Vagina (tissue), 2 donors: Measurements from ENCODE around the gene FIBCD1. TPM values are rescaled to one million over a fixed set of nuclear protein-coding genes. Genes with fewer than 3 reads are reported as not detected.

Experiments used
- DNase-seq, 2 donors: peaks; one replicate each; pipeline ENCODE4 v3.0.0-alpha.2; 2017; ENCODE audit errors: extremely low spot score in 2 of 2
- H3K27ac ChIP-seq: fragments of 200-600 bp; sonication (generic); one replicate; pipeline ENCODE4 v1.5.1; 2019
- H3K27me3 ChIP-seq: fragments of 200-600 bp; sonication (generic); one replicate; pipeline ENCODE4 v1.5.1; 2019
- H3K36me3 ChIP-seq, 2 donors: fragments of 200-600 bp; sonication (generic); one replicate each; pipeline ENCODE4 v1.5.1; 2017 to 2019
- H3K4me1 ChIP-seq: fragments of 200-600 bp; sonication (generic); one replicate; pipeline ENCODE4 v1.5.1; 2019
- H3K4me3 ChIP-seq, 2 donors: fragments of 200-600 bp; sonication (generic); 1 replicate in 1 of 2; 2 replicates in 1 of 2; pipeline ENCODE4 v1.5.1; 2016 to 2019
- H3K9me3 ChIP-seq: fragments of 200-600 bp; sonication (generic); one replicate; pipeline ENCODE4 v1.5.1; 2019
- CTCF ChIP-seq, 3 experiments: fragments of 450-650 bp in 2 of 3; fragments of 200-600 bp in 1 of 3; sonication (generic) in 1 of 3; IDR thresholded peaks; one replicate each; pipeline ENCODE4 v1.5.1; 2017 to 2019; ENCODE audit warnings: antibody characterized with exemption in 3 of 3, mild to moderate bottlenecking in 2 of 3, moderate library complexity in 2 of 3
- POLR2A ChIP-seq, 2 donors: fragments of 450-650 bp; IDR thresholded peaks; one replicate each; pipeline ENCODE4 v1.6.1; 2017; ENCODE audit warnings: antibody characterized with exemption in 2 of 2, mild to moderate bottlenecking in 2 of 2, moderate library complexity in 2 of 2
- POLR2AphosphoS5 ChIP-seq, 2 donors: sonication (generic); formaldehyde crosslinking; IDR thresholded peaks; one replicate each; pipeline ENCODE4 v1.9.0; 2017; ENCODE audit warnings: antibody characterized with exemption in 2 of 2, mild to moderate bottlenecking in 2 of 2, low read depth in 1 of 2; ENCODE audit not compliant: insufficient read depth in 1 of 2
- intact Hi-C: fragments of 100-400 bp; cut with DNase I; formaldehyde crosslinking; loops from one replicate; pipeline ENCODE4 v1.15.1; 2023
- total RNA-seq: library from RNA; depleted of rRNA; stranded (reverse); fragments of >200 nt; gene quantifications from one replicate; pipeline ENCODE4 v1.2.3, GENCODE V29; 2016

FIBCD1 gene
- total RNA-seq, 1 donor from 2014 or later, result not detected

DNA sequence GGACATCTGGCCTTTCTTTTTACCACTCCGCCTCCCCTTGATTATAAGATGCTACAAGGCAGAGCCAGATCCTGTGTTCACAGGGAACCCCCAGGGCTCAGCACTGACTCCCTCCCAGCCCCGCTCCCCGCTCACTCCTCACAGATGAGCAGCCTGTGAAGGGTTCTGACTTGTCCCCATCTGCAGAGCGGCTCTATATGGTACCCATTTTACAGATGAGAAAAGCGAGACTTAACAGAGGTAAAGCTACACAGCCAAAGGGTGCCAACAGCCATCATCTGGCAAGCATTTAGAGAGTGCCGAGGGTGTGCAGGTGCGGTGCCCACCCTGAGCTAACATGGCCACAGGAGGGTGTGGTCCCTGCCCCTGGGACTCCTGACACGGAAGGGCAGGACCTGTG is 18.8 kb downstream of the FIBCD1 start:
- no peaks in the 10 kb centered on the region for H3K9me3 ChIP-seq
- no peak for DNase-seq
- H3K4me3 ChIP-seq, result no peak overlapping the region
- H3K36me3 ChIP-seq, result no peaks in the 10 kb centered on the region
- no peaks in the 10 kb centered on the region for H3K4me1 ChIP-seq
- TF ChIP-seq CTCF (IDR thresholded peaks at IDR 0.05) (no peak), POLR2A (IDR thresholded peaks at IDR 0.05) (no peak), POLR2AphosphoS5 (IDR thresholded peaks at IDR 0.05; ENCODE audit: insufficient read depth in 1 of 2, low read depth in 1 of 2) (no peak)
- no peak overlapping the region for H3K27ac ChIP-seq
- no peaks in the 10 kb centered on the region for H3K27me3 ChIP-seq
- intact Hi-C loops, result no loop called here

DNA sequence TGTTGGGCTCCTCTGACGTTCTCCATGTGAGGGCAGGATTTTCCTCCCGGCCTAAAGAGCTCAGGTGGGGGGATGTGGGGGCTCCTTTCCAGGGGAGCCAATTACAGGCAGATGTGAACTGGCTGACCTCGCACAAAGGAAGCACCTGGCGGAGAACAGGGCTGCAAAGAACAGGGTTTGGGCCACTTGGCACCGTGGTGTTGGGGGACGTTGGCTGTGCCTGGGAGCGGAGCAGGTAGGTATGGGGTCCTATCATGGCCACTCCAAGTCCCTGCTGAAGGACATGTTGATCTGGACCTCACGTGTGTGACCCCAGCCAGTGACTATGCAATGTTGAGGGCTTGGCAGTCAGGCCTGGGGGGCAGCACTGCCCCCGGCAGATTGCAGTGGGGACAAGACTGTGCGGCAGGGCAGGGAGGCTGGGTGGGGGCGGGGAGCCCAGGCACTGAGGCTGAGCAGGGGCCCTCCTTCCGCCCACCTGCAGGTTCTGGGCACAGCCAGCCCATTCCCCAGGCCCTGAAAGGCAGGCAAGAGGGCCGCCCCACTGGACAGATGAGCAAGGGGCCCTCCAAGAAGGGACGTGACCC is 19.4 kb downstream of the FIBCD1 start:
- TF ChIP-seq CTCF (IDR thresholded peaks at IDR 0.05), result no peak
- TF ChIP-seq POLR2AphosphoS5 (IDR thresholded peaks at IDR 0.05; ENCODE audit: insufficient read depth in 1 of 2, low read depth in 1 of 2), result no peak
- no peak for TF ChIP-seq POLR2A (IDR thresholded peaks at IDR 0.05)
- H3K9me3 ChIP-seq, result no peaks in the 10 kb centered on the region

GRCh38 chr9:130918826-130919558 is 20.1 kb downstream of the FIBCD1 start:
- DNase-seq, result no peak
- no peak for TF ChIP-seq POLR2AphosphoS5 (IDR thresholded peaks at IDR 0.05; ENCODE audit: insufficient read depth in 1 of 2, low read depth in 1 of 2)
- TF ChIP-seq POLR2A (IDR thresholded peaks at IDR 0.05), result no peak
- TF ChIP-seq CTCF (IDR thresholded peaks at IDR 0.05), result no peak
- Histone ChIP-seq H3K9me3 (no peaks in the 10 kb centered on the region), H3K27ac (no peak overlapping the region), H3K4me1 (no peaks in the 10 kb centered on the region), H3K4me3 (no peak overlapping the region), H3K27me3 (no peaks in the 10 kb centered on the region), H3K36me3 (no peaks in the 10 kb centered on the region)
- intact Hi-C loops, result no loop called here

More for the DNA sequence above, 19.4 kb downstream of the FIBCD1 start:
- H3K27ac ChIP-seq, result no peak overlapping the region
- H3K36me3 ChIP-seq, result no peaks in the 10 kb centered on the region
- no peak for DNase-seq
- no peak overlapping the region for H3K4me3 ChIP-seq
- no peaks in the 10 kb centered on the region for H3K27me3 ChIP-seq
- intact Hi-C loops, result no loop called here
- H3K4me1 ChIP-seq, result no peaks in the 10 kb centered on the region

- Histone ChIP-seq H3K4me1 (no peaks in the 10 kb centered on the region), H3K4me3 (no peak overlapping the region), H3K27ac (no peak overlapping the region), H3K36me3 (no peaks in the 10 kb centered on the region), H3K9me3 (no peaks in the 10 kb centered on the region), H3K27me3 (no peaks in the 10 kb centered on the region)
- intact Hi-C loops, result no loop called here
- DNase-seq, result no peak
- TF ChIP-seq POLR2A (IDR thresholded peaks at IDR 0.05) (no peak), POLR2AphosphoS5 (IDR thresholded peaks at IDR 0.05; ENCODE audit: insufficient read depth in 1 of 2, low read depth in 1 of 2) (no peak), CTCF (IDR thresholded peaks at IDR 0.05) (no peak)
Observed at GRCh38 chr9:130918101-130918825, 20.8 kb downstream of the FIBCD1 start.
